HepG2 (cell line): ENCODE measurements around the gene USF1. TPM values are rescaled to one million over a fixed set of nuclear protein-coding genes. Genes with fewer than 3 reads are reported as not detected.

Experiments
- ATF4 ChIP-seq, 2 experiments: fragments of 450-650 bp in 1 of 2; sonication (generic) in 1 of 2; formaldehyde crosslinking; IDR thresholded peaks; 2 replicates each; pipeline versions ENCODE4 v1.5.0 to v1.8.0; 2020 to 2022; ENCODE audit warnings: mild to moderate bottlenecking in 1 of 2, missing genetic modification reagents in 1 of 2
- BORCS8-MEF2B ChIP-seq: sonication (generic); formaldehyde crosslinking; IDR thresholded peaks from 2 replicates; pipeline ENCODE4 v1.8.0; 2022; ENCODE audit warnings: mild to moderate bottlenecking, missing genetic modification reagents
- DBP ChIP-seq: sonication (generic); formaldehyde crosslinking; IDR thresholded peaks from 2 replicates; pipeline ENCODE4 v1.4.0; 2020; ENCODE audit warnings: missing genetic modification reagents; ENCODE audit errors: not compliant biosample characterization
- FOXO4 ChIP-seq: sonication (generic); formaldehyde crosslinking; conservative IDR thresholded peaks from 2 replicates; pipeline ENCODE4 v1.8.1; 2023; ENCODE audit warnings: missing genetic modification reagents
- HES4 ChIP-seq: sonication (generic); formaldehyde crosslinking; IDR thresholded peaks from 2 replicates; pipeline ENCODE4 v1.9.0; 2021; ENCODE audit warnings: mild to moderate bottlenecking, missing genetic modification reagents, borderline replicate concordance
- HOXA3 ChIP-seq: sonication (generic); formaldehyde crosslinking; IDR thresholded peaks from 2 replicates; pipeline ENCODE4 v1.5.0; 2020; ENCODE audit warnings: missing genetic modification reagents
- JDP2 ChIP-seq: sonication (generic); formaldehyde crosslinking; IDR thresholded peaks from 2 replicates; pipeline ENCODE4 v1.8.1; 2022; ENCODE audit warnings: missing genetic modification reagents, borderline replicate concordance
- MAF1 ChIP-seq: sonication (generic); formaldehyde crosslinking; IDR thresholded peaks from 2 replicates; pipeline ENCODE4 v1.5.0; 2020; ENCODE audit warnings: missing genetic modification reagents, borderline replicate concordance
- MIER3 ChIP-seq: IDR thresholded peaks from 2 replicates; pipeline ENCODE4 v1.6.1; 2016; ENCODE audit warnings: missing compliant biosample characterization, borderline replicate concordance
- NKX3-1 ChIP-seq: sonication (generic); formaldehyde crosslinking; IDR thresholded peaks from 2 replicates; pipeline ENCODE4 v1.5.0; 2020; ENCODE audit warnings: missing genetic modification reagents
- NONO ChIP-seq, 2 experiments: fragments of 450-650 bp in 1 of 2; sonication (generic) in 1 of 2; formaldehyde crosslinking in 1 of 2; IDR thresholded peaks in 1 of 2; conservative IDR thresholded peaks in 1 of 2; 2 replicates each; pipeline versions ENCODE4 v1.6.1 to v1.8.0; 2017 to 2022; ENCODE audit warnings: mild to moderate bottlenecking in 1 of 2, missing genetic modification reagents in 1 of 2, moderate library complexity in 1 of 2
- RARG ChIP-seq: sonication (generic); formaldehyde crosslinking; IDR thresholded peaks from 2 replicates; pipeline ENCODE4 v1.4.0; 2020; ENCODE audit warnings: low read depth, mild to moderate bottlenecking, missing genetic modification reagents
- SOX5 ChIP-seq: IDR thresholded peaks from 2 replicates; pipeline ENCODE4 v1.6.1; 2016; ENCODE audit warnings: borderline replicate concordance
- SP5 ChIP-seq: IDR thresholded peaks from 2 replicates; pipeline ENCODE4 v1.6.1; 2016; ENCODE audit warnings: low read depth, borderline replicate concordance
- ZFP37 ChIP-seq: sonication (generic); formaldehyde crosslinking; IDR thresholded peaks from 2 replicates; pipeline ENCODE4 v1.4.0; 2020; ENCODE audit warnings: missing genetic modification reagents, borderline replicate concordance
- ZNF629 ChIP-seq: sonication (generic); formaldehyde crosslinking; conservative IDR thresholded peaks from 2 replicates; pipeline ENCODE4 v1.5.0; 2020; ENCODE audit warnings: missing genetic modification reagents
- ZNF839 ChIP-seq: sonication (generic); formaldehyde crosslinking; IDR thresholded peaks from 2 replicates; pipeline ENCODE4 v1.4.0; 2020; ENCODE audit warnings: missing genetic modification reagents, mild to moderate bottlenecking, borderline replicate concordance
- polyA plus RNA-seq, 8 experiments: library from polyadenylated mRNA; depleted of rRNA in 3 of 8; stranded (reverse) in 7 of 8; unstranded in 1 of 8; fragments of >200 nt; fragmentation: Illumina TruSeq in 4 of 8; extraction: Trizol in 4 of 8; gene quantifications; 2 replicates each; pipeline versions ENCODE4 v1.2.1 to v1.2.3, GENCODE V29; 2011 to 2016; ENCODE audit warnings: low read depth in 4 of 8, missing spikeins in 1 of 8, mixed read lengths in 1 of 8; ENCODE audit not compliant: insufficient read depth in 1 of 8
- total RNA-seq, 5 experiments: library from RNA; depleted of rRNA; stranded (reverse); fragments of >200 nt; fragmentation: Illumina TruSeq; extraction: Trizol; gene quantifications; 2 replicates each; pipeline ENCODE4 v1.2.3, GENCODE V29; 2016; ENCODE audit warnings: low read depth in 1 of 5
- TF ChIP-seq, protein P1 (sequence below): IDR thresholded peaks from 2 replicates; pipeline ENCODE4 v1.6.1; 2018; ENCODE audit warnings: missing genetic modification reagents, mild to moderate bottlenecking, missing compliant biosample characterization
- TF ChIP-seq, protein P2 (sequence below): IDR thresholded peaks from 2 replicates; pipeline ENCODE4 v1.6.1; 2012; ENCODE audit warnings: low read depth, low read length, improper control_type of control experiment
- TF ChIP-seq, protein P3 (sequence below): sonication (generic); formaldehyde crosslinking; IDR thresholded peaks from 2 replicates; pipeline ENCODE4 v1.5.1; 2020; ENCODE audit warnings: missing genetic modification reagents, mild to moderate bottlenecking, borderline replicate concordance

The USF1 gene
- total and polyA plus RNA-seq, 2 of the 13 experiments (the other 11 are each of a cell fraction or from before 2014, with no cell fraction given): 26.9 to 39.4 TPM

DNA sequence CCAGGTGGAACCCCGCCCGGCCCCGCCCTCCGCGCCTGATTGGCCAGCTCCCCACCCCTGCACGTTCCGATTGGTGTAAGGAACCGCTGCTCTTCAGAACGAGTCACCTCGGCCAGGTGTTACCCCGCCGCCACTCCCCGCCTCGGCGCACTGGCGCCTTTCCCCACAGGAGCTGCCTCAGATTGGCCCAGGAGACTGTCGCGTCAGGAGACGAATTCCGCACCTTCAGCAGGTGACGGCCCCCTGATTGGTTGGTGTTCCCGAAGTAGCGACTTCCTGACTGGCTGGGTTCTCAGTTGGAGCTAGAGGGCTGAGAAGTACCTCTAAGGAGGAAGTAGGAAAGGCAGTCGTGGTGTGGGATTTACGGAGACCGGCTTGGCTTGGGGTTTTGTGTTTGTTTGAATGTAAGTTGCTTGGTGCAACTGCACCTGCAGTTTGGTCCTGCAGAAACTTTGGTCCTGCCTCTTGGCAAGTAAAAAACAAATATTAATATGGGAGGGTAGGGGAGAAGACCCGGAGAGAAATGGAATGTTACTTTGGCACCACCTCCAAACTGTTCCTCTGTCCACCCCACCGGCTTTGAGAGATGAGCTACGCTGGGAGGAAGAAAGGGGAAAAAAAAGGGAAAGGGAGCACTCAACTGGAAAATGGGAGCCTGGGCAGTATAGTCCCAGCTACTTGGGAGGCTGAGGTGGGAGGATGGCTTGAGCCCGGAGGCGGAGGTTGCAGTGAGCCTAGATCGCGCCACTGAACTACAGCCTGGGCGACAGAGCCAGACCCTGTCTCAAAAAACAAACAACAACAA is 24.4 kb downstream of the USF1 start (continued):
- TF ChIP-seq ATF4 (CRISPR knock-in tag; IDR thresholded peaks at IDR 0.05) (peak in 1 of 2 experiments; percentile 62; a peak in 1 of 4 replicates), ZNF839 (CRISPR knock-in tag) (no peak), SP5 (no peak; the same call in 1 of the 2 replicates), HOXA3 (CRISPR knock-in tag) (peak; percentile 58; the same call in 1 of the 2 replicates), NONO (IDR thresholded peaks at IDR 0.05) (no peak), NONO (CRISPR knock-in tag; conservative IDR thresholded peaks at IDR 0.05) (peak; percentile 68; the same call in 1 of the 2 replicates), ZFP37 (CRISPR knock-in tag) (peak; percentile 69; the same call in 1 of the 2 replicates), ZNF629 (CRISPR knock-in tag) (0 out of 2 replicates have a peak, but pooled peaks have one; percentile 31), NKX3-1 (CRISPR knock-in tag) (0 out of 2 replicates have a peak, but pooled peaks have one; percentile 28), JDP2 (CRISPR knock-in tag) (no peak), MIER3 (CRISPR knock-in tag) (no peak), MAF1 (CRISPR knock-in tag) (0 out of 2 replicates have a peak, but pooled peaks have one; percentile 36), HES4 (CRISPR knock-in tag) (peak; percentile 57; the same call in 1 of the 2 replicates), FOXO4 (no peak), BORCS8-MEF2B (CRISPR knock-in tag) (peak; percentile 56; the same call in 1 of the 2 replicates), RARG (CRISPR knock-in tag) (no peak), SOX5 (CRISPR knock-in tag) (no peak), DBP (CRISPR knock-in tag) (peak; percentile 74)
- TF ChIP-seq, protein P1, sequence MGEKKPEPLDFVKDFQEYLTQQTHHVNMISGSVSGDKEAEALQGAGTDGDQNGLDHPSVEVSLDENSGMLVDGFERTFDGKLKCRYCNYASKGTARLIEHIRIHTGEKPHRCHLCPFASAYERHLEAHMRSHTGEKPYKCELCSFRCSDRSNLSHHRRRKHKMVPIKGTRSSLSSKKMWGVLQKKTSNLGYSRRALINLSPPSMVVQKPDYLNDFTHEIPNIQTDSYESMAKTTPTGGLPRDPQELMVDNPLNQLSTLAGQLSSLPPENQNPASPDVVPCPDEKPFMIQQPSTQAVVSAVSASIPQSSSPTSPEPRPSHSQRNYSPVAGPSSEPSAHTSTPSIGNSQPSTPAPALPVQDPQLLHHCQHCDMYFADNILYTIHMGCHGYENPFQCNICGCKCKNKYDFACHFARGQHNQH (CRISPR knock-in tag): peak; percentile 26; the same call in 1 of the 2 replicates
- TF ChIP-seq, protein P2, sequence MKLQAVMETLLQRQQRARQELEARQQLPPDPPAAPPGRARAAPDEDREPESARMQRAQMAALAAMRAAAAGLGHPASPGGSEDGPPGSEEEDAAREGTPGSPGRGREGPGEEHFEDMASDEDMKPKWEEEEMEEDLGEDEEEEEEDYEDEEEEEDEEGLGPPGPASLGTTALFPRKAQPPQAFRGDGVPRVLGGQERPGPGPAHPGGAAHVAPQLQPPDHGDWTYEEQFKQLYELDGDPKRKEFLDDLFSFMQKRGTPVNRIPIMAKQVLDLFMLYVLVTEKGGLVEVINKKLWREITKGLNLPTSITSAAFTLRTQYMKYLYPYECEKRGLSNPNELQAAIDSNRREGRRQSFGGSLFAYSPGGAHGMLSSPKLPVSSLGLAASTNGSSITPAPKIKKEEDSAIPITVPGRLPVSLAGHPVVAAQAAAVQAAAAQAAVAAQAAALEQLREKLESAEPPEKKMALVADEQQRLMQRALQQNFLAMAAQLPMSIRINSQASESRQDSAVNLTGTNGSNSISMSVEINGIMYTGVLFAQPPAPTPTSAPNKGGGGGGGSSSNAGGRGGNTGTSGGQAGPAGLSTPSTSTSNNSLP: no peak
- TF ChIP-seq, protein P3, sequence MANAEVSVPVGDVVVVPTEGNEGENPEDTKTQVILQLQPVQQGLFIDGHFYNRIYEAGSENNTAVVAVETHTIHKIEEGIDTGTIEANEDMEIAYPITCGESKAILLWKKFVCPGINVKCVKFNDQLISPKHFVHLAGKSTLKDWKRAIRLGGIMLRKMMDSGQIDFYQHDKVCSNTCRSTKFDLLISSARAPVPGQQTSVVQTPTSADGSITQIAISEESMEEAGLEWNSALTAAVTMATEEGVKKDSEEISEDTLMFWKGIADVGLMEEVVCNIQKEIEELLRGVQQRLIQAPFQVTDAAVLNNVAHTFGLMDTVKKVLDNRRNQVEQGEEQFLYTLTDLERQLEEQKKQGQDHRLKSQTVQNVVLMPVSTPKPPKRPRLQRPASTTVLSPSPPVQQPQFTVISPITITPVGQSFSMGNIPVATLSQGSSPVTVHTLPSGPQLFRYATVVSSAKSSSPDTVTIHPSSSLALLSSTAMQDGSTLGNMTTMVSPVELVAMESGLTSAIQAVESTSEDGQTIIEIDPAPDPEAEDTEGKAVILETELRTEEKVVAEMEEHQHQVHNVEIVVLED: no peak
